H9 (cell line): ENCODE data around the gene MOB3B. TPM values are rescaled to one million over a fixed set of nuclear protein-coding genes. Genes with fewer than 3 reads are reported as not detected.

ENCODE experiments used
- DNase-seq: peaks from one replicate; pipeline ENCODE4 v3.0.0-alpha.2; 2017
- H2AFZ ChIP-seq: one replicate; pipeline ENCODE4 v1.6.1; 2013; ENCODE audit warnings: mild to moderate bottlenecking, low read length, control low read depth, moderate library complexity
- H2AK5ac ChIP-seq: 2 replicates; pipeline ENCODE4 v1.6.1; 2013; ENCODE audit warnings: low read length, control low read depth, mixed read lengths; ENCODE audit not compliant: insufficient read length
- H2BK120ac ChIP-seq: one replicate; pipeline ENCODE4 v1.6.1; 2013; ENCODE audit warnings: low read depth, mild to moderate bottlenecking, low read length, control low read depth, inconsistent platforms; ENCODE audit not compliant: poor library complexity, severe bottlenecking
- H2BK12ac ChIP-seq: 2 replicates; pipeline ENCODE4 v1.6.1; 2013; ENCODE audit warnings: low read length, control low read depth, mixed read lengths, low read depth; ENCODE audit not compliant: insufficient read length
- H2BK15ac ChIP-seq: 2 replicates; pipeline ENCODE4 v1.6.1; 2013; ENCODE audit warnings: low read depth, low read length, control low read depth
- H2BK20ac ChIP-seq: one replicate; pipeline ENCODE4 v1.6.1; 2013; ENCODE audit warnings: low read depth, mild to moderate bottlenecking, low read length, control low read depth, inconsistent platforms; ENCODE audit not compliant: poor library complexity, severe bottlenecking
- H2BK5ac ChIP-seq: 2 replicates; pipeline ENCODE4 v1.6.1; 2013; ENCODE audit warnings: low read length, control low read depth, mixed read lengths; ENCODE audit not compliant: insufficient read length
- H3K14ac ChIP-seq: 2 replicates; pipeline ENCODE4 v1.6.1; 2013; ENCODE audit warnings: low read length, control low read depth; ENCODE audit not compliant: insufficient read depth
- H3K18ac ChIP-seq: 2 replicates; pipeline ENCODE4 v1.6.1; 2013; ENCODE audit warnings: low read depth, mild to moderate bottlenecking, mixed read lengths, low read length, control low read depth; ENCODE audit not compliant: insufficient read length
- H3K23ac ChIP-seq: 2 replicates; pipeline ENCODE4 v1.6.1; 2013; ENCODE audit warnings: low read length, control low read depth, mixed read lengths, low read depth; ENCODE audit not compliant: insufficient read length
- H3K23me2 ChIP-seq: 2 replicates; pipeline ENCODE4 v1.6.1; 2013; ENCODE audit warnings: low read depth, mild to moderate bottlenecking, mixed read lengths, low read length, control low read depth; ENCODE audit not compliant: insufficient read length, poor library complexity, severe bottlenecking
- H3K27ac ChIP-seq: 2 replicates; pipeline ENCODE4 v1.5.1; 2013; ENCODE audit warnings: low read length, control low read depth, mixed read lengths, low read depth; ENCODE audit not compliant: insufficient read length
- H3K27me3 ChIP-seq: 2 replicates; pipeline ENCODE4 v1.6.1; 2013; ENCODE audit warnings: low read length, control low read depth, inconsistent platforms; ENCODE audit not compliant: insufficient read depth
- H3K4ac ChIP-seq: 2 replicates; pipeline ENCODE4 v1.6.1; 2013; ENCODE audit warnings: low read depth, mild to moderate bottlenecking, control low read depth, inconsistent platforms, low read length, moderate library complexity
- H3K4me1 ChIP-seq: 2 replicates; pipeline ENCODE4 v1.6.1; 2013; ENCODE audit warnings: low read length, control low read depth, inconsistent platforms; ENCODE audit not compliant: insufficient read depth
- H3K4me2 ChIP-seq: 2 replicates; pipeline ENCODE4 v1.6.1; 2013; ENCODE audit warnings: low read length, control low read depth, mixed read lengths; ENCODE audit not compliant: insufficient read length, insufficient read depth
- H3K56ac ChIP-seq: 2 replicates; pipeline ENCODE4 v1.6.1; 2013; ENCODE audit warnings: low read depth, mild to moderate bottlenecking, mixed read lengths, low read length, control low read depth; ENCODE audit not compliant: insufficient read length
- H3K79me1 ChIP-seq: 2 replicates; pipeline ENCODE4 v1.6.1; 2013; ENCODE audit warnings: low read depth, mild to moderate bottlenecking, moderate library complexity, low read length, control low read depth, inconsistent platforms; ENCODE audit not compliant: insufficient read depth, poor library complexity, severe bottlenecking
- H3K79me2 ChIP-seq: 2 replicates; pipeline ENCODE4 v1.6.1; 2013; ENCODE audit warnings: low read length, control low read depth, inconsistent platforms; ENCODE audit not compliant: insufficient read depth
- H3K9ac ChIP-seq: 2 replicates; pipeline ENCODE4 v1.6.1; 2013; ENCODE audit warnings: low read length, control low read depth, mixed read lengths; ENCODE audit not compliant: insufficient read length; ENCODE audit errors: extremely low read depth
- H3K9me3 ChIP-seq: one replicate; pipeline ENCODE4 v1.6.1; 2013; ENCODE audit warnings: low read depth, low read length, inconsistent platforms; ENCODE audit not compliant: control insufficient read depth
- H3T11ph ChIP-seq: one replicate; pipeline ENCODE4 v1.6.1; 2013; ENCODE audit warnings: mild to moderate bottlenecking, low read length, control low read depth, inconsistent platforms
- H4K20me1 ChIP-seq: one replicate; pipeline ENCODE4 v1.6.1; 2013; ENCODE audit not compliant: control insufficient read depth, insufficient read length, insufficient read depth
- H4K5ac ChIP-seq: 2 replicates; pipeline ENCODE4 v1.6.1; 2013; ENCODE audit warnings: low read depth, mild to moderate bottlenecking, mixed read lengths, low read length, control low read depth; ENCODE audit not compliant: insufficient read length
- H4K8ac ChIP-seq: replicated peaks from 2 replicates; pipeline ENCODE4 v1.6.1; 2013; ENCODE audit warnings: low read length, control low read depth, mixed read lengths, low read depth; ENCODE audit not compliant: insufficient read length
- H4K91ac ChIP-seq: 2 replicates; pipeline ENCODE4 v1.6.1; 2013; ENCODE audit warnings: low read depth, mild to moderate bottlenecking, moderate library complexity, mixed read lengths, low read length, control low read depth; ENCODE audit not compliant: insufficient read length
- H3K27ac Mint-ChIP-seq, 3 experiments: 2 replicates in 2 of 3; 3 replicates in 1 of 3; pipeline ENCODE4 v1.8.0; 2020 to 2021; ENCODE audit warnings: mixed read lengths in 3 of 3, mild to moderate bottlenecking in 1 of 3, moderate library complexity in 1 of 3
- H3K27me3 Mint-ChIP-seq: 2 replicates; pipeline ENCODE4 v1.8.0; 2021; ENCODE audit warnings: low read depth, mild to moderate bottlenecking, moderate library complexity, mixed read lengths
- H3K36me3 Mint-ChIP-seq, 3 experiments: 2 replicates in 2 of 3; 3 replicates in 1 of 3; pipeline ENCODE4 v1.8.0; 2020 to 2021; ENCODE audit warnings: low read depth in 3 of 3, mixed read lengths in 3 of 3; ENCODE audit not compliant: insufficient read depth in 1 of 3
- H3K4me1 Mint-ChIP-seq, 2 experiments: 2 replicates each; pipeline ENCODE4 v1.8.0; 2020; ENCODE audit warnings: mixed read lengths in 2 of 2
- H3K4me3 Mint-ChIP-seq, 2 experiments: 2 replicates in 1 of 2; 3 replicates in 1 of 2; pipeline ENCODE4 v1.8.0; 2020 to 2021; ENCODE audit warnings: mild to moderate bottlenecking in 2 of 2, mixed read lengths in 2 of 2, moderate library complexity in 1 of 2
- H3K9me3 Mint-ChIP-seq, 2 experiments: 2 replicates in 1 of 2; 3 replicates in 1 of 2; pipeline ENCODE4 v1.8.0; 2020; ENCODE audit warnings: mild to moderate bottlenecking in 2 of 2, mixed read lengths in 2 of 2, moderate library complexity in 1 of 2
- WGBS: extraction: QIAGEN DNeasy Blood & Tissue Kit; methylation state at CpG from one replicate; pipeline ENCODE4 v1.1.7; 2013; ENCODE audit warnings: missing lambda C conversion rate, low lambda C conversion rate, mixed read lengths; ENCODE audit not compliant: insufficient read length; ENCODE audit errors: extremely low coverage; 5-methylcytosine and 5-hydroxymethylcytosine counted together
- total RNA-seq: library from RNA; stranded (reverse); gene quantifications from 2 replicates; pipeline ENCODE4 v1.2.1, GENCODE V29; 2021
- TF ChIP-seq, protein P1 (sequence below): fragments of 200-600 bp; sonication (generic); conservative IDR thresholded peaks from 3 replicates; pipeline ENCODE4 v1.8.0; 2021; ENCODE audit warnings: antibody characterized with exemption, mild to moderate bottlenecking

MOB3B gene
- total RNA-seq, 1 experiment from 2014 or later: 9.8 TPM

DNA sequence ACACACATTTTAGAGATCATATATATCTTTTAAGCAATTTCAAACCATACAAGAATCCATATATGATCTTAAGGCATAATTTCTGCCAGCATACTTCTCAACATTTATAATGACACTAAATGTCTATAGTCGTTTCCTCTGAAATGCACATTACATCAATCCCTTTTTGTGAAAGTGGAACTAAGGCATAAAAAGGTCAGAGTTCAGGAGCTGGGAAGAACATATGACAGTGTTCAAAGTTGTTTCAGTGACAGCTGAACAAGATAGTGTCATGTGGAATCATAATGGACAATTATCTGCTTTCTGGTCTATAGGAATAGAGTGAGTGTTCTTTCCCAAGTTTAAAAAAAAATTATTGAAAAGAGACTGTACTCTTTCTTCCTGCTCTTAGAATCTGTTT is 2.4 kb upstream of the MOB3B start:
- Histone ChIP-seq H4K5ac (no peak overlapping the region), H2AK5ac (no peak overlapping the region), H3K4ac (no peak overlapping the region), H2AFZ (no peak overlapping the region), H2BK12ac (no peak overlapping the region), H3K18ac (no peak overlapping the region), H4K91ac (no peak overlapping the region), H3K14ac (no peak overlapping the region), H3K27ac (no peak overlapping the region), H3K23me2 (peaks cover 9% of the 10 kb centered on the region), H3K27me3 (no peaks in the 10 kb centered on the region), H4K20me1 (no peaks in the 10 kb centered on the region), H3K79me2 (no peaks in the 10 kb centered on the region; the same call in 1 of the 2 replicates), H3K9me3 (no peaks in the 10 kb centered on the region), H2BK5ac (no peak overlapping the region), H3K4me2 (no peak overlapping the region), H3T11ph (no peak overlapping the region), H3K23ac (no peak overlapping the region), H3K4me1 (no peaks in the 10 kb centered on the region; the same call in 1 of the 2 replicates), H3K79me1 (no peaks in the 10 kb centered on the region), H2BK20ac (no peak overlapping the region), H2BK15ac (no peak overlapping the region), H3K56ac (no peak overlapping the region), H2BK120ac (no peak overlapping the region), H3K9ac (no peak overlapping the region), H4K8ac (no peak overlapping the region)
- DNase-seq: no peak
- no peak overlapping the region for H3K27ac Mint-ChIP-seq
- peaks cover 0 to 6% (median 0%) of the 10 kb centered on the region in 3 experiments; a peak in 1 of 7 replicates for H3K36me3 Mint-ChIP-seq
- no peaks in the 10 kb centered on the region for H3K9me3 Mint-ChIP-seq
- TF ChIP-seq, protein P1, sequence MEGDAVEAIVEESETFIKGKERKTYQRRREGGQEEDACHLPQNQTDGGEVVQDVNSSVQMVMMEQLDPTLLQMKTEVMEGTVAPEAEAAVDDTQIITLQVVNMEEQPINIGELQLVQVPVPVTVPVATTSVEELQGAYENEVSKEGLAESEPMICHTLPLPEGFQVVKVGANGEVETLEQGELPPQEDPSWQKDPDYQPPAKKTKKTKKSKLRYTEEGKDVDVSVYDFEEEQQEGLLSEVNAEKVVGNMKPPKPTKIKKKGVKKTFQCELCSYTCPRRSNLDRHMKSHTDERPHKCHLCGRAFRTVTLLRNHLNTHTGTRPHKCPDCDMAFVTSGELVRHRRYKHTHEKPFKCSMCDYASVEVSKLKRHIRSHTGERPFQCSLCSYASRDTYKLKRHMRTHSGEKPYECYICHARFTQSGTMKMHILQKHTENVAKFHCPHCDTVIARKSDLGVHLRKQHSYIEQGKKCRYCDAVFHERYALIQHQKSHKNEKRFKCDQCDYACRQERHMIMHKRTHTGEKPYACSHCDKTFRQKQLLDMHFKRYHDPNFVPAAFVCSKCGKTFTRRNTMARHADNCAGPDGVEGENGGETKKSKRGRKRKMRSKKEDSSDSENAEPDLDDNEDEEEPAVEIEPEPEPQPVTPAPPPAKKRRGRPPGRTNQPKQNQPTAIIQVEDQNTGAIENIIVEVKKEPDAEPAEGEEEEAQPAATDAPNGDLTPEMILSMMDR: no peak
- no CpG with 5 or more reads among the region's 1 CpG for WGBS
- H3K27me3 Mint-ChIP-seq: peaks cover 2% of the 10 kb centered on the region
- peaks cover 26 to 31% of the 10 kb centered on the region in 2 experiments for H3K4me1 Mint-ChIP-seq
- H3K4me3 Mint-ChIP-seq: no peak overlapping the region
